HG03354 (cell line): ENCODE results near the gene VPS37B.

Experiments
- ATAC-seq: cut with Tn5 transposase; IDR thresholded peaks from one replicate; pipeline ENCODE4 v1.9.1; 2021; ENCODE audit warnings: mild to moderate bottlenecking; ENCODE audit not compliant: unreplicated experiment, poor library complexity, severe bottlenecking

Gene VPS37B

DNA sequence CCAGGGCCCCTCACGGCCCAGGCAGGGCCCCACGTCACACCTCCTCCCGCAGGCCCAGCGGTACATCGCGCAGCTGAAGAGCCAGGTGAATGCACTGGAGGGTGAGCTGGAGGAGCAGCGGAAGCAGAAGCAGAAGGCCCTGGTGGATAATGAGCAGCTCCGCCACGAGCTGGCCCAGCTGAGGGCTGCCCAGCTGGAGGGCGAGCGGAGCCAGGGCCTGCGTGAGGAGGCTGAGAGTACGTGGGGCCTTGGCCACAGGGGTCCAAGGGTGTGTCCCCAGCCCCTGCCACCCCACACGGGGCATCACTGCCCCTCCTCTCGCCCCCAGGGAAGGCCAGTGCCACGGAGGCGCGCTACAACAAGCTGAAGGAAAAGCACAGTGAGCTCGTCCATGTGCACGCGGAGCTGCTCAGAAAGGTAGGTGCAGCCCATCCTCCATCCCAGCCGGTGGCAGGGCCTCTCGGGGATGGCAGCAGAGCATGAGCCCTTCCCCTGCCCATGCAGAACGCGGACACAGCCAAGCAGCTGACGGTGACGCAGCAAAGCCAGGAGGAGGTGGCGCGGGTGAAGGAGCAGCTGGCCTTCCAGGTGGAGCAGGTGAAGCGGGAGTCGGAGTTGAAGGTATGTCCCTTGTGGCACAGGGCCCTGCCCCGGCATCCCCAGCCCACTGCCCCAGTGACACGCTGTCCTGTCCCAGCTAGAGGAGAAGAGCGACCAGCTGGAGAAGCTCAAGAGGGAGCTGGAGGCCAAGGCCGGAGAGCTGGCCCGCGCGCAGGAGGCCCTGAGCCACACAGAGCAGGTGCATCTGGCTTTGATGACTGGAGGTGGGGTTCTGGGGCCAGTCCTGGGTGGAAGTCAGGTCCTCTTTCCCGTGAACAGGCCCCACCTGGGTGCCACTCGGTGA lies 39.7 kb downstream of the VPS37B start:
- ATAC-seq: no peak

- ATAC-seq: no peak
Observed at GRCh38 chr12:122855071-122855829, 40.7 kb downstream of the VPS37B start.

DNA sequence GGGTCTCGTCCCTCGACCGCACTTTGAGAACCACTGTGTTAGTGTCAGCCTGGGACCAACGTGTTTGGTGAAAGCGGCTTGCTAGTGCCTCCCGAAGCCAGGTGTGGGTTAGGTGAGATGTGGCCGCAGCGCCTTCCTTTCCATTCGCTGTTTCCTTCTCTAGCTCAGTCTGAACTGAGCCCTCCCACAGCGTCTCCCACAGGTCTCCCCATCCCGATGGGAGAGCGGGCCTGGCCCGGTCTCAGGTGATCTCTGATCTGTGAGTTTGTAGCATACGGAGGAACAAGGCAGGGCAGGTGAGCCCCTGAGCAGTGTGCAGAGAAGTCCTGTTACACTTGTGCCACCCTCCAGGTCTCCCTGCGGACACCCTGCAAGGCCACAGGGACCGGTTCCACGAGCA lies 41.4 kb downstream of the VPS37B start:
- ATAC-seq: no peak

DNA sequence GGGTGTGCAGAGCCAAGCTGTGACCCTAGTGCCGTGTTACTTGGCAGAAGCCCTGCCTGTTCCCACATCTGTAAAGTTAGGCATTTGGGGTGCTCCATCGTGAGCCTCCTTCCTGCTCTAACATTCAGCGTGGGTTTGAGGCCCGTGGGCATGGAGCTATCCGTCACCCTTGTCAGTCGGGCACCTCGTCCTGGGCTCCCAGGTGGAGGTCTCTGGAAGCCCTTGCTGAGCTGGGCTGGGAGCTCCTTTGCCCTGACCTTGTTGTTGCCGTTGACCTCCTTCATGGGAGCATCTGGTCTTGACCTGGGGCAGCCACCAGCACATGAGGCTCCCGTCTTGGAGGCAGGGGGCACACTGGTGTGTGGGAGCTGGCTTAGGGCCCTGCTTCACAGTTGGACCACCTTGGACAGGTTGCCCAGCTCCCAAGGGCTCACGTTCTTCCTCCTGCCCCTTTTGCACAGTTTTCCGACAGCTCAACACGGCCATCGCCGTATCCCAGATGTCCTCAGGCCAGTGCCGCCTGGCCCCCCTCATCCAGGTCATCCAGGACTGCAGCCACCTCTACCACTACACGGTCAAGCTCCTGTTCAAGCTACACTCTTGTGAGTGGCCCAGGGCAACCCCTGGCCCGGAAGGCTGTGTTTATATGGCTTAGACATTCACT lies 42.2 kb downstream of the VPS37B start:
- no peak for ATAC-seq

DNA sequence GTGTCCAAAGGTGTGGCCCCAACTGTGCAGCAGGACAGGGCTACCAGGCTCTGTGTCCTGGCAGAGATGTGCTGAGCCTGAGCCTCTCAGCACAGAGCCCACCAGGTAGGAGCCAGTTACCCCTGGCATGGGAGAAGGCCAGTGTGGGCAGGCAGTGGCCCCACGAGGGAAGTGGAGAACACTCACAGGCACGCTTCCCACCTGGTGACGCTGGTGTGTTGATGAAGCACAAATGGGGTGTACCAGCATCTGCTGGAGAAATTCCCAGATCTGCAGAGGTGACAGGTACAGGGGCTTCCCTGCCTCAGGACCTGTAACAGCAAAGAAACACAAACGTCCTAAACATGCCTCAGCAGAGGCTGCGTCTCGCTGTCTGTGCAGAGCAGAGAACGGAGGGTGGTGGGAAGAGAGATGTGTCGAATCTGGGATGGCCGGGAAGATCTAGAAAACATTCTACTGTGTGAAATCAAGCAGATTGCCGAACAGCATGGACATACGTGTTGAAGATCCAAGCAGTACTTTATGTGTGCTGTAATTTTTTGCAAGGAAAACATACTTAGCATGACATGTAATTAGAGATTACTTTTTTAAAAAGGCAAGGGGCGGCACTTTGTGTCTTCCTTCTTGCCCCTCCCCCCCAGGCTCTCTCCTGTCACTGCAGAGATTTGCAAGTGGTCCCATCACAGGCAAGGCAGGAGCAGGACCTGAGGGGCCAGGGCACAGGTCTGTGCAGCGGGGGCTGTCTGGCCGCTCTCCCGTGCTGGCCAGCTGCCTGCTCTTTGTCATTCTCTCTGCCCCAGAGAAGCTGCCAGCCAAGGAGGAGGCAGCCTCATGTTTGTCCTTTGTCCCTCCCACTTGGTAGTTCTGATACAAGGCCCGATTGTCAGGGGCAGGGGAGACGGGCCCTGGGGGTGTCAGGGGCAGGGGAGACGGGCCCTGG lies 43.3 kb downstream of the VPS37B start:
- ATAC-seq: no peak

- ATAC-seq: no peak
Observed at GRCh38 chr12:122851820-122852219, 44.1 kb downstream of the VPS37B start.

- no peak for ATAC-seq
Observed at GRCh38 chr12:122850695-122851350, 45.1 kb downstream of the VPS37B start.

DNA sequence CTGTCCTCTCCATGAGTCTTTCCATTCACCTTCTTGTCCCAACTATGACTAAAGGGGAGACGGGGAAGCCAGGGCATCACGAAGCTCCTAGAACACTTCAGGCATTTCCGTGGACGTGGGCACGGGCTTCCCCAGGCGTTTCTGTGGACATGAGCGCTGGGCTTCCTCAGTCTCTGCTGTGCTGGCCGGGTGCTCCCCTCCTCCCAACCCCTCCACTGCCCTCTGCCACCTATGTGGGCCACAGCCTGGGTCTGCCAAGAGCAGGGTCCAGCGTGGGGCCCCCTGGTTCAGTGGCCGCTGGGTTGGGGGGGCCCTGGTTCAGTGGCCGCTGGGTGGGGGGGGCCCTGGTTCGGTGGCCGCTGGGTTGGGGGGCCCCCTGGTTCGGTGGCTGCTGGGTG lies 45.9 kb downstream of the VPS37B start:
- ATAC-seq: no peak

GRCh38 chr12:122849352-122850047 lies 46.4 kb downstream of the VPS37B start:
- ATAC-seq: no peak

GRCh38 chr12:122848471-122849351 lies 47.2 kb downstream of the VPS37B start:
- ATAC-seq: no peak

DNA sequence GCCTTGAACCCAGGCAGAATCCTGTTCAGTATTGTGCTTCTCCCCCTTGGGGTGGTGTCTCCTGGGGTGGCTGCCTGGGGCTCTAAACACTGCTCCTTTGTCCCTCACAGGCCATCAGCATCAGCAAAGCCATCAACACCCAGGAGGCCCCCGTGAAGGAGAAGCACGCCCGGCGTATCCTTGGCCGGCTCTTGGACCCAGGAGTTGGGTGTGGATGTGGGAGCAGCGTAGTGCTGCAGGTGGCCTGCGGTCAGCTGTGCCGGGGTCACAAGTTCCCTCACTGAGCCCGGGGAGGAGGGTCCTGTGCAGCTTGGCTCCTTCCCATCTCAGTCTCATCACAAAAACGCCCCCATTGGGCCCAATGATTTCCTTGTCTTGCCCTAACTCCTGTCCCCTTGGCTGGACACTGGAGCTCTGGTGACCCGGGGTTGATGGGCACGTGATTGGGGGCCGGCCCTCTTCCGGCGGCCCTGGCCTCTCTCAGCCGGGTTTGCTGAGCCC lies 48.0 kb downstream of the VPS37B start:
- no peak for ATAC-seq

- ATAC-seq: no peak
Observed at GRCh38 chr12:122847516-122847836, 48.4 kb downstream of the VPS37B start.

GRCh38 chr12:122846622-122847515 lies 49.1 kb downstream of the VPS37B start:
- ATAC-seq: no peak

DNA sequence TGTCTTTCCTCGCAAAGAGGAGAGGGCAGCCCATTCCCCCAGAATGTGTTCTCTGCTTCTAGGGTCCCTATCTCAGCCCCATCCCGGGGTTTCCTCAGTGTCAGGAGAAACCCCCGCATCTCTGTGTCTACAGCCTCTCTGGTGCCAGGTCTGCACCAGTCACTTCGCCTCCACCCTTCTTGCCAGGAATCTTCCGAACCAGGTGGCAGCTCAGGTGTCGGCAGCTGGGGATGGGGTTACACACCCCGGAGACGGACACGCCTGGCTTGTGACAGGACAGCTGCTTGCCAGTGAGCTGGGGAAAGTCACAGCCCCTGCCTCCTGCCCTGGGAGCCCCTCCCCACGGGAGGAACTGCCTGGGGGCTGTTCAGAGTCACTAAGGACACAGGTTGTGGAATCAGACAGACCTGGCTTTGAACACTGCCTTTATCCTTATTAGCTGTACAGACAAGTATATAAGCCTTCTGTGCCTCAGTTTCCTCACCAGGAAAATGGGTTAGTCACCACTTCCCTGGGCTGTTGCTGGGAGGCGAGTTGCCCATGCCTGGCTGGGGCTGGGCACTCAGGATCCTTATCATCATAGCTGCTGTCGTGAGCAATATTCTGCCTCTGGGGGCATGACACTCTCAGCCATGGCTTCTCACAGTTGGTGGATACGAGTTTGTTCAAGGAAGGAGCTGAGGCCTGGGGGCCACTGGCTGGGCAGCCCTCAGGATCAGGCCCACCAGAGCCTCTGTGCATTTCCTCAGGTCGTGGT lies 49.9 kb downstream of the VPS37B start:
- ATAC-seq: no peak

DNA sequence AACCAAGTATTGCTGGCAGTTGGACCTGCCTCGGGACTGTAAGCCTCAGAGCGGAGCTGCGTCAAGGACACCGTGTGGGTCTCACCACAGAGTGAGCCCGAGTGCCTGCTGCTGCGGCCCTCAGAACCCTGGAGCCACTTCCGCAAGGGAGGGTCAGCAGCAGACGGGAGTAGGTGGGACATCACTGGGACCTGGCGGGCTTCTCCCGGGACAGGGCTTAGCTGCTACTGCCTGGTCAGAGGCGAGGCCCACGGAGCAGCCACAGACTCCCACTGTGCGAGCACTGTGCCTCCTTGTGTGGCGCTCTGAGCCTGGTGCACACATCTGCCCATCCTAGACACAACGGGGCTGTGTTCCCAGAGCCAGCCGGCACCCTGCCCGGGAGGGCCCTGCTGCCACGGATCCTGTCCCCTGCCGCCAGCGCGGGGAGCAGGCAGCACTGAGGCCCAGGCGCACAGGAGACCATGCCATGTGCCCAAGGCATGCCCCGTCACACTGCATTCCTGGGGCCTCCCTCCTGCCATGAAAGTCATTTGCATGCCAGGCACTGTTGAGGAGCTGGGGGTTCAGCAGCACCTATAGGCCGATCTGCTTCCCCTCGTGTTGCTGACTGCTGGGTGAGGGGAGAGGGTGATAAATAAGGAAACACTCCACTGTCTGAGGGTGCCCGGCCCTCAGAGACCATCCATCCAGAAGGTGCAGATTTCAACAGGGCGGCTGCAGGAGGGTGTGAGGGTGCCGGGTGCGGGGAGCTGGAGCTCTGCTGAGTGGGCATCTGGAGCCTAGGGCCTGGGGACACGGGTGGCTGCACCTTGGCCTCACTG lies 50.7 kb downstream of the VPS37B start:
- no peak for ATAC-seq
